Stimulated activated effector memory CD8-positive, alpha-beta T cell treated with anti-CD3 and anti-CD28 coated beads, Interleukin-12 subunit alpha, Interleukin-12 subunit beta, amount 100 ng/mL, for 72 hours (primary cell): ENCODE data around the gene BMP10.

ENCODE experiments used
- ATAC-seq: fragments of 150-1000 bp; cut with Tn5 transposase; 2 replicates; pipeline ENCODE4 v1.10.0; 2021
- DNase-seq, 2 donors: peaks; one replicate each; pipeline ENCODE4 v3.0.0; 2021 to 2022; ENCODE audit warnings: low spot score in 2 of 2
- H3K27ac Mint-ChIP-seq: one replicate; pipeline ENCODE4 v1.8.0; 2022; ENCODE audit warnings: mild to moderate bottlenecking, mixed read lengths
- H3K36me3 Mint-ChIP-seq: one replicate; pipeline ENCODE4 v1.8.0; 2022; ENCODE audit warnings: mild to moderate bottlenecking, mixed read lengths
- H3K4me1 Mint-ChIP-seq: one replicate; pipeline ENCODE4 v1.8.0; 2022; ENCODE audit warnings: mixed read lengths
- H3K4me3 Mint-ChIP-seq: one replicate; pipeline ENCODE4 v1.8.0; 2022; ENCODE audit warnings: mild to moderate bottlenecking, mixed read lengths
- H3K9me3 Mint-ChIP-seq: one replicate; pipeline ENCODE4 v1.8.0; 2022; ENCODE audit warnings: mixed read lengths

BMP10 gene

GRCh38 chr2:68827666-68828065 lies 43.5 kb downstream of the BMP10 start:
- H3K4me1 Mint-ChIP-seq = peaks cover 64% of the 10 kb centered on the region
- DNase-seq (no peak), ATAC-seq (no peak)
- no peak overlapping the region for H3K4me3 Mint-ChIP-seq
- H3K9me3 Mint-ChIP-seq = no peaks in the 10 kb centered on the region
- H3K27ac Mint-ChIP-seq = peak overlapping the region; percentile 92
- peaks cover 66% of the 10 kb centered on the region for H3K36me3 Mint-ChIP-seq

- Mint-ChIP-seq H3K9me3 (no peaks in the 10 kb centered on the region), H3K4me1 (peaks cover 47% of the 10 kb centered on the region), H3K27ac (peak overlapping the region; percentile 93), H3K4me3 (no peak overlapping the region), H3K36me3 (peaks cover 84% of the 10 kb centered on the region)
- DNase-seq = no peak
- ATAC-seq = no peak
Observed at GRCh38 chr2:68825866-68826265, 45.3 kb downstream of the BMP10 start.

GRCh38 chr2:68824831-68825230 lies 46.4 kb downstream of the BMP10 start:
- H3K36me3 Mint-ChIP-seq = peaks cover 95% of the 10 kb centered on the region

GRCh38 chr2:68822207-68822872 lies 48.9 kb downstream of the BMP10 start:
- ATAC-seq (no peak), DNase-seq (no peak)
- H3K4me3 Mint-ChIP-seq = no peak overlapping the region
- no peaks in the 10 kb centered on the region for H3K9me3 Mint-ChIP-seq
- H3K4me1 Mint-ChIP-seq = peaks cover 26% of the 10 kb centered on the region
- H3K36me3 Mint-ChIP-seq = peaks cover 100% of the 10 kb centered on the region
- H3K27ac Mint-ChIP-seq = peak overlapping the region; percentile 93

More at GRCh38 chr2:68824831-68825230, 46.4 kb downstream of the BMP10 start:
- peaks cover 42% of the 10 kb centered on the region for H3K4me1 Mint-ChIP-seq
- H3K27ac Mint-ChIP-seq = peak overlapping the region; percentile 93
- H3K9me3 Mint-ChIP-seq = no peaks in the 10 kb centered on the region
- ATAC-seq (no peak), DNase-seq (no peak)
- no peak overlapping the region for H3K4me3 Mint-ChIP-seq

GRCh38 chr2:68819556-68819955 lies 51.6 kb downstream of the BMP10 start:
- Mint-ChIP-seq H3K4me1 (peaks cover 13% of the 10 kb centered on the region), H3K36me3 (peaks cover 100% of the 10 kb centered on the region), H3K27ac (peak overlapping the region; percentile 94), H3K4me3 (no peak overlapping the region), H3K9me3 (no peaks in the 10 kb centered on the region)
- DNase-seq = no peak
- ATAC-seq = no peak

GRCh38 chr2:68817306-68817705 lies 53.9 kb downstream of the BMP10 start:
- Mint-ChIP-seq H3K27ac (peak overlapping the region; percentile 94), H3K4me3 (no peak overlapping the region), H3K4me1 (peaks cover 18% of the 10 kb centered on the region), H3K9me3 (no peaks in the 10 kb centered on the region), H3K36me3 (peaks cover 100% of the 10 kb centered on the region)
- DNase-seq (no peak), ATAC-seq (no peak)
